Small intestine (tissue), 7 donors: ENCODE measurements around the gene MINDY4. TPM values are rescaled to one million over a fixed set of nuclear protein-coding genes. Genes with fewer than 3 reads are reported as not detected.
A peak's percentile ranks its signal among the peaks of the same experiment; 100 is the strongest.

ENCODE experiments used
- DNase-seq, 2 donors: peaks; one replicate each; pipeline versions ENCODE4 v3.0.0 to v3.0.0-alpha.2; 2013
- FAIRE-seq: peaks from 2 replicates; lab custom pipeline; 2012; peaks lifted over from hg19 to GRCh38; lab: Jason Lieb, UNC
- H3K27ac ChIP-seq, 3 donors: one replicate each; pipeline ENCODE4 v1.5.1; 2013; ENCODE audit warnings: low read length in 2 of 3, mild to moderate bottlenecking in 2 of 3, control low read depth in 1 of 3, inconsistent platforms in 1 of 3, low read depth in 1 of 3, moderate library complexity in 1 of 3
- H3K27me3 ChIP-seq, 3 donors: one replicate each; pipeline ENCODE4 v1.6.1; 2013; ENCODE audit warnings: low read length in 3 of 3, inconsistent platforms in 1 of 3; ENCODE audit not compliant: control insufficient read depth in 3 of 3, insufficient read depth in 3 of 3
- H3K36me3 ChIP-seq, 3 donors: one replicate each; pipeline ENCODE4 v1.6.1; 2013; ENCODE audit warnings: low read length in 3 of 3, inconsistent platforms in 1 of 3, low read depth in 1 of 3, mild to moderate bottlenecking in 1 of 3, moderate library complexity in 1 of 3; ENCODE audit not compliant: control insufficient read depth in 3 of 3, insufficient read depth in 2 of 3
- H3K4me1 ChIP-seq, 3 donors: one replicate each; pipeline ENCODE4 v1.6.1; 2013; ENCODE audit warnings: low read length in 2 of 3, inconsistent platforms in 1 of 3, low read depth in 1 of 3, mild to moderate bottlenecking in 1 of 3, moderate library complexity in 1 of 3; ENCODE audit not compliant: control insufficient read depth in 3 of 3, insufficient read depth in 2 of 3
- H3K4me3 ChIP-seq, 3 donors: one replicate each; pipeline ENCODE4 v1.5.1; 2013; ENCODE audit warnings: low read length in 3 of 3, control low read depth in 1 of 3, inconsistent platforms in 1 of 3, low read depth in 1 of 3, mild to moderate bottlenecking in 1 of 3, moderate library complexity in 1 of 3
- H3K9me3 ChIP-seq, 2 donors: one replicate each; pipeline ENCODE4 v1.6.1; 2013; ENCODE audit warnings: low read depth in 1 of 2, low read length in 1 of 2; ENCODE audit not compliant: control insufficient read depth in 2 of 2, insufficient read depth in 1 of 2
- WGBS, 3 donors: extraction: QIAGEN DNeasy Blood & Tissue Kit; methylation state at CpG; one replicate each; pipeline ENCODE4 v1.1.7; 2013; 5-methylcytosine and 5-hydroxymethylcytosine counted together
- polyA plus RNA-seq, 4 donors: library from polyadenylated mRNA; stranded (reverse) in 3 of 4; unstranded in 1 of 4; fragments of 200-250 nt in 3 of 4; fragments of 120-200 nt in 1 of 4; gene quantifications; one replicate each; pipeline versions ENCODE4 v1.2.1 to v1.2.3, GENCODE V29; 2013
- donor health status: healthy with polysubstance abuse.
- donor health status: control.
- donor health status: control.
- donor health status: Bipolar disorder and iron deficiency.
- donor health status: healthy.

MINDY4 gene
- polyA plus RNA-seq, 4 donors: 0.22 to 6.5 (median 1.9) TPM

DNA sequence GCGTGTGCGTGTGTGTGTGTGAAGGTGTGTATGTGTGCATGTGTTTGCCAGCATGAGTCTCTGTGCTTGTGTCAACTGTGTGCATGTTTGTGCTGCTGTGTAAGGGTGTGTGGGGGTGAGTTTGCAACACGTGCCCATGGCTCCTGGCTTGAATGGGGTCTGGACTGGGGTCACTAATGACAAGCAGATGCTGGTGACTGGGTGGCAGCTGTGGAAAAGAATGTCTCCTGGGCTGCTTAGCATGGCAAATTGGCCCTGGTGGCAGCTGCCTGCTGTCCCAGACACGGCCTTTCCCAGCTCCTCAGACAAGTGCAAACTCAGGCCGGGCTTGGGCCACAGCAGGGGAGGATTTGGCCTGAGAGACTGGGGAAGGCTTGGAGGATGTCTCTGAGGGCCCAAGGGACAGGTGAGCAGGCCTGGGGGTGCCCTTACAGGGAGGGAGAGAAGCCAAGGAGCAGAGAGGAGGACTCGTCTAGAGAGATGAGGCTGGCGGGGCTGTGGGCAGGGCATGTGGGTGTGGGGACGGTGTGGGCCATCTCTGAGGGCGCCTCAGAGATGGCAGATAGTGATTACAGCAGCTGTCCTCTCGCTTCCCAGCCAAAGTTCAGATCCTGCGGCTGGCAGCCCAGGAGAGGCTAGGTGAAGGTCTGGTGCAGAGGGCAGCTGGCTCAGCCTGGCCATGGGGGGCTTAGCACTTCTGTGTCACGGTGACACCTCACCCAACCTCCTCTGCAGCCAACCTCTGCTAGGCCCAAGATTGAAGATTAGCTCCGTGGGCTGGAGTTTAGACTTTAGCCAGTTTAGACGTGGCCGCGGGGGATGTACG is 142.0 kb downstream of the MINDY4 start:
- H3K4me1 ChIP-seq: peaks cover 0 to 68% (median 3%) of the 10 kb centered on the region in 3 donors
- H3K27ac ChIP-seq: peak overlapping the region; percentile 56 to 96 (median 88)
- 19 to 57% (median 32%) methylated on average over 17 of the region's 17 CpGs for WGBS, 3 donors
- no peaks in the 10 kb centered on the region for H3K27me3 ChIP-seq
- peaks cover 0 to 19% (median 0%) of the 10 kb centered on the region in 3 donors for H3K36me3 ChIP-seq
- H3K4me3 ChIP-seq: peak overlapping the region in 2 of 3 donors; percentile 18 to 37
- no peaks in the 10 kb centered on the region for H3K9me3 ChIP-seq
- DNase-seq (peak; percentile 71 to 84), FAIRE-seq (no peak)

DNA sequence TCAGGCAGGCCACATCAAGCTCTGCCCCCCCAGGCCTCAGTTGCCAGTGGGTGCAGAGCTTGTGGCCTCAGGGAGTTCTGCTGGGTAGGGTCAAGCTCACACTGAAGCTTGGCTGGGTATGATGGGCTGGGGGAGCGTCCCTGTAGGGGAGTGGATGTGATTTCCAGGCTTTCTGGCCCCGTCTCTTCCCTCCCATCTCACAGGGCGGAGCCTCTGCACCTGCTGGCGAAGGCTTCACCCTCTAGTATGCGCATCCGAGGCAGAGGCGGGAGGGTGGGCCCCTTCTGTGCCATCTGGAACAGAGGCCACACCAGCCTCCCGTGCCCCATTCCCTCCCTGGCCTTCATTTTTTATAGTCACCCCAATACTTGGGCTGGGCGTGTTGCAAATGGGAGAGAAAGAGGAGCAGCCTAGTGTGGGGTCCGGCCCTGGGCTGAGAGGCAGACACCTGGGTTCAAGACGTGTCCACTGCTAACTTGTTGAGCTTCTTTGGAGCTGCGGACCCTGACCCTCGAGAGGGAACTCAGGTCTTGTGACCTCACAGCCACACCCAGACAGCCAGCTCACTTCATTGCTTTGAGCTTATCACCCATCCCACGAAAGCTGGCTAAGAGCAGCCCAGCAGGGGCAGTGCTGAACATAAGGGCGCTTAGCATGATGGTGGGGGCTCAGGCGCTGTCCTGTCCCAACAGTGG is 142.8 kb downstream of the MINDY4 start:
- H3K36me3 ChIP-seq: peaks cover 0 to 24% (median 0%) of the 10 kb centered on the region in 3 donors
- peak; percentile 85 to 88 for DNase-seq
- peaks cover 0 to 68% (median 3%) of the 10 kb centered on the region in 3 donors for H3K4me1 ChIP-seq
- H3K27me3 ChIP-seq: no peaks in the 10 kb centered on the region
- FAIRE-seq: no peak
- H3K9me3 ChIP-seq: no peaks in the 10 kb centered on the region
- H3K4me3 ChIP-seq: peak overlapping the region in 2 of 3 donors; percentile 18 to 37
- WGBS, 3 donors: 17 to 60% (median 34%) methylated on average over 16 of the region's 16 CpGs
- peak overlapping the region; percentile 56 to 96 (median 88) for H3K27ac ChIP-seq

- no peaks in the 10 kb centered on the region for H3K27me3 ChIP-seq
- DNase-seq (peak in 1 of 2 donors; percentile 70), FAIRE-seq (no peak)
- H3K9me3 ChIP-seq: no peaks in the 10 kb centered on the region
- H3K4me3 ChIP-seq: no peak overlapping the region
- 14 to 50% (median 42%) methylated on average over 4 of the region's 4 CpGs for WGBS, 3 donors
- peaks cover 0 to 68% (median under 1%) of the 10 kb centered on the region in 3 donors for H3K4me1 ChIP-seq
- H3K27ac ChIP-seq: peak overlapping the region; percentile 56 to 96 (median 88)
- H3K36me3 ChIP-seq: peaks cover 0 to 24% (median 0%) of the 10 kb centered on the region in 3 donors
These were observed 143.4 kb downstream of the MINDY4 start for GRCh38 chr7:30914596-30914995.

DNA sequence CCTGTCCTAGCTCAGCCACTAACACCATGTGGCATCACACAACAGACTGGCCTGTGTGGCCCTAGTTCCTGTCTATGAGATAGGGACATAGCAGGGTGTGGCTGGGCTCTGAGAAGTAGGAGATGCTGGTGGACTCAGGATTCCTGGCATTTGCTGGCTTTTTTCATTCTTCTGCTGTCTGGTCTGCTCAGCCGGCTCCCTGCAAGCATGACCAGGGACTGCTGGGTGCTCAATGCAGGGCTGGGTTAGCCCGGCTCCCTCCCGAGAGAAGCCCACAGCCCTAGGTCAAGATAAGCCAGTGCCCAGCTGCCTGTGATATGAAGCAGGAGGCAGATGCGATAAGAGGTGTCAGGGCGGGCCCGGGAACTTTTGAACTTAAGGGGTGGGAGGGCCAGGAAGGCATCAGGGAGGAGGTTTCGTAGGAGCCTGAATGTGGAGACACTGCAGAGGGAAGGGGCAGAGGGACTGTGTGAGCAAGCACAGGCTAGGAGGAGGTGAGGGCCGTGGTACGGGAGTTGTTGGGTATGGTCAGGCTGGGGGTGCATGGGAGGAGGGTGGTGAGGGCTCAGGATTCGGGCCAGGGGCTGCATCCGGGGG is 143.9 kb downstream of the MINDY4 start:
- WGBS, 3 donors: 8 to 57% (median 35%) methylated on average over 10 to 11 of the region's 11 CpGs

DNA sequence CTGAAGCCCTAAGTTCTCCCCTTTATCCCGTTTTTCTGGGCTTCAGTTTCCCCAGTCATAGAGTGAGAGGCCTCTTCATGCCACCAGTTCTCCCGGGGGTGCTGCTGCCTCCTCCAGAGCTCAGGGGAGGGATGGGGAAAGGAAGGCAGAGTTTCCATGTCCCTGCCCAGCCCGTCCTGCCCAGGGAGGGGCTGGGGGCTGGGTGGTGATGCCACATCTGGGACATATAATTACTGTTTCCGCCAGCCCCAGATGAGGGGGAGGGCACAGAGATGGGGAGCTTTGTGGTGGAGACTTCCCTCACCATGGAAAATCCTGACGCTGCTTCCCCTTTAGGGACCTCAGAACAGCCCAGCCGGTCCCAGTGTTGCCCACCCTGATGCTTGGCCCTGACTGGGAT is 144.5 kb downstream of the MINDY4 start:
- no peak overlapping the region for H3K4me3 ChIP-seq
- FAIRE-seq (no peak), DNase-seq (no peak)
- peaks cover 0 to 67% (median 4%) of the 10 kb centered on the region in 3 donors for H3K4me1 ChIP-seq
- 11 to 61% (median 44%) methylated on average over 6 of the region's 6 CpGs for WGBS, 3 donors
- H3K27me3 ChIP-seq: no peaks in the 10 kb centered on the region
- peaks cover 0 to 30% (median 0%) of the 10 kb centered on the region in 3 donors for H3K36me3 ChIP-seq
- peak overlapping the region in 1 of 3 donors; percentile 96 for H3K27ac ChIP-seq
- no peaks in the 10 kb centered on the region for H3K9me3 ChIP-seq

More for the DNA sequence above, 143.9 kb downstream of the MINDY4 start:
- no peaks in the 10 kb centered on the region for H3K27me3 ChIP-seq
- DNase-seq (peak; percentile 69 to 77), FAIRE-seq (no peak)
- H3K9me3 ChIP-seq: no peaks in the 10 kb centered on the region
- peaks cover 0 to 67% (median 3%) of the 10 kb centered on the region in 3 donors for H3K4me1 ChIP-seq
- peak overlapping the region; percentile 56 to 96 (median 88) for H3K27ac ChIP-seq
- peaks cover 0 to 24% (median 0%) of the 10 kb centered on the region in 3 donors for H3K36me3 ChIP-seq
- H3K4me3 ChIP-seq: no peak overlapping the region

DNA sequence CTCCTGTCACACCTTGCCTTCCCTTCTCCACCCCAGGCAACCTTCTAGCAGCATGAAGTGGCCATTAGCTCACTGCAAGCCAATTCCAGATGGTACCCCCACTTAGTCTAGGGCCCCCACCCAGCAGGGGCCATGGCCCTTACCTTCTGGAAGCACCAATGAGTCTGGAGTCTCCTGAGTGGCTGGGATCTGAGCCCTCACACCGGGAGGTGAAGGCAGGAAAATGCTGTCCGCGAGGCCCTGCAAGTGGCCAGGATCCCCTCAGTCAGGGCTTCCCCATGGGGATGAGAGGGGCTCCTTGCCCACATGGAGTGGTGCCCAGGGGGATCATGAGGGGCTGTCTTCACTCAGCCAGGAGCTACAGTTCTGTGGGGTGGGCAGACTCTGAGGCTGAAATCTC is 145.0 kb downstream of the MINDY4 start:
- FAIRE-seq (no peak), DNase-seq (no peak)
- Histone ChIP-seq H3K4me1 (peaks cover 0 to 67% (median 4%) of the 10 kb centered on the region in 3 donors), H3K36me3 (peaks cover 0 to 31% (median 0%) of the 10 kb centered on the region in 3 donors), H3K9me3 (no peaks in the 10 kb centered on the region), H3K27me3 (no peaks in the 10 kb centered on the region), H3K4me3 (no peak overlapping the region), H3K27ac (no peak overlapping the region)
- 36 to 84% (median 63%) methylated on average over 3 of the region's 3 CpGs for WGBS, 3 donors

- H3K4me3 ChIP-seq: no peak overlapping the region
- FAIRE-seq (no peak), DNase-seq (no peak)
- H3K4me1 ChIP-seq: peaks cover 0 to 62% (median 4%) of the 10 kb centered on the region in 3 donors
- WGBS, 3 donors: 57 to 79% (median 61%) methylated on average over 7 of the region's 7 CpGs
- no peaks in the 10 kb centered on the region for H3K9me3 ChIP-seq
- H3K36me3 ChIP-seq: peaks cover 0 to 34% (median 0%) of the 10 kb centered on the region in 3 donors
- H3K27ac ChIP-seq: no peak overlapping the region
- H3K27me3 ChIP-seq: no peaks in the 10 kb centered on the region
These were observed 145.6 kb downstream of the MINDY4 start for GRCh38 chr7:30916767-30917166.
